ENCODE results near the gene REEP6. TPM values are rescaled to one million over a fixed set of nuclear protein-coding genes. Genes with fewer than 3 reads are reported as not detected.

Gene REEP6
- total and polyA plus RNA-seq, 2 donors (not counting 3 experiments of a cell fraction or from before 2014, with no cell fraction given), result 1.3 to 1.5 TPM

DNA sequence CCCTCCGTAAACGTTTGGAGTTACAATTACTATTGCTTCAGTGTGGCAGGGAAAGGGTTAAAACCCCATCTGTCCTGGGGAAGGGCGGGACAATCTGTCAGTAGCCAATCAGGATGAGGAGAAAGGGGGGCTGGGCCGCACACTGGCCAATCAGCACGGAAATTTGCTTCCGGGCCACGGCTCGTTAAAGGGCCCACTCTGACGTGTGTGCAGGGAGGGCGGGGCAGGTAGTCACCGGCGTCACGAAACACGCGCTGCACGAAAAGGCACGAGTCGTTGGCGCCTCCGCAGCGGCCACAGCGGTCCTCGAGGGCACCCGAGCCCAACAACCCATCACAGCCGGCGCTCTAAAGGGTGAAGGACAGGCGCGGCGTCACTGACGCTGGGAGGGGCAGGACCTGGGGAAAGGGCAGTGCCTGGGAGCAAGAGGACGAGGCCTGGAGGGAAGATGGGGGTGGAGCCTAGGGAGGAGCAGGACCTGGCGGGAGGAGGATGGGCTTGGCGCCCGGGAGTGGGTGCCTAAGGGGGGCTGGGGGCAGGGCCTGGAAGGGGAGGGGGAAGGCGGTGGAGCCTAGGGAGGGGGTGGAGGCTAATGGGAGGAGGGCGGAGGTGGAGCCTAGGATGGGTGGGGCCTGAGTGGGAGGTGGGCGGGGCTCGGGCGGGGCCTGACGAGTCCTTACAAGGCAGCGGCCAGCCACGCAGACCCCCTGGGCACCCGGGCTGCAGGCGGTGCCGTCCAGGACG is 17.0 kb downstream of the REEP6 start:
- H3K4me2 ChIP-seq (ENCODE audit: insufficient read depth, low read length), result peak overlapping the region; percentile 13
- H4K20me1 ChIP-seq (replicated peaks; ENCODE audit: control insufficient read depth, extremely low read depth, insufficient read depth, low read length), result no peaks in the 10 kb centered on the region
- H3K79me2 ChIP-seq (ENCODE audit: control insufficient read depth, insufficient read depth, low read length), result no peaks in the 10 kb centered on the region
- peak; percentile 96 for FAIRE-seq
- H3K27ac ChIP-seq (ENCODE audit: insufficient read depth, low read depth, low read length), result peak overlapping the region; percentile 4
- POLR2A ChIA-PET, result no interaction called here
- H3K9me3 ChIP-seq (replicated peaks; ENCODE audit: control insufficient read depth, insufficient read depth, low read length), result no peaks in the 10 kb centered on the region
- peak overlapping the region; percentile 93 for H2AFZ ChIP-seq (ENCODE audit: low read depth, low read length)
- peaks cover 7 to 12% of the 10 kb centered on the region in 2 experiments for H3K27me3 ChIP-seq (ENCODE audit: control insufficient read depth in 2 of 2, insufficient read depth in 2 of 2, low read length in 2 of 2)
- no peak for TF ChIP-seq MYC (IDR thresholded peaks at IDR 0.05; ENCODE audit: low read depth, low read length)
- TF ChIP-seq, protein P1, sequence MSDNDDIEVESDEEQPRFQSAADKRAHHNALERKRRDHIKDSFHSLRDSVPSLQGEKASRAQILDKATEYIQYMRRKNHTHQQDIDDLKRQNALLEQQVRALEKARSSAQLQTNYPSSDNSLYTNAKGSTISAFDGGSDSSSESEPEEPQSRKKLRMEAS (IDR thresholded peaks at IDR 0.05; ENCODE audit: insufficient read depth, insufficient read length), result peak; percentile 17
- peak; percentile 91 for DNase-seq (ENCODE audit: low read depth, low spot score)
- peak overlapping the region in 1 of 3 experiments; percentile 26 for H3K4me3 ChIP-seq (replicated peaks in 1 of 3; ENCODE audit: insufficient read depth in 1 of 3, low read depth in 1 of 3, low read length in 3 of 3)
- intact Hi-C loops (cut with micrococcal nuclease), result no loop called here
- H3K9ac ChIP-seq (replicated peaks; ENCODE audit: extremely low read depth, insufficient read depth, low read length), result no peak overlapping the region
- CTCF ChIA-PET, result interaction anchor here (0.8 to 1.1 kb wide), 2 partner anchors 17 to 42 kb away, joined by 3 to 6 read pairs; partner anchors contain the start of gene REEP6
- dilution Hi-C loops (cut with MboI; ENCODE audit: extremely low pct_ligation_motif_present, low sequenced_read_pairs), result no loop called here
- no peaks in the 10 kb centered on the region for H3K9me1 ChIP-seq (replicated peaks; ENCODE audit: control insufficient read depth, extremely low read depth, insufficient read depth, low read length)
- no peaks in the 10 kb centered on the region for H3K36me3 ChIP-seq (ENCODE audit: control insufficient read depth in 2 of 2, extremely low read depth in 1 of 2, insufficient read depth in 2 of 2, low read length in 2 of 2)
- BruUV-seq (replicated peaks), result no TSS peak
- H3K4me1 ChIP-seq (ENCODE audit: control insufficient read depth, extremely low read depth, insufficient read depth, low read length), result no peaks in the 10 kb centered on the region

DNA sequence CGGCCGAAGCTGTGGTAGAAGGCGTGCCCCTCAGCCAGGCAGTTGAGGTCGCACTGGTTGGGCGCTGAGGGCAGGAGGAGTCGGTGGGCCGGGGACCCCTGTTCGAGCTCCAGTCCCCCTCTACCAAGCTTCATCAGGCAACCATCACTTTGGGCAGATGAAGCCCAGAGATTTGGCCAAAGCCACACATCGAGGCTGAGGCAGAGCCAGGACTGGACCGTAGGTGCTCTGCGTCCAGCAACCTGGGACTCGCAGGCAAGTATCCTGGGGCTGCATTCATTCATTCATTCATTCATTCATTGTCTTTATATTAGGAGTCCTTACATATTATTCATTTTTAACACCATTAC is 17.5 kb downstream of the REEP6 start:
- Histone ChIP-seq H3K9ac (replicated peaks; ENCODE audit: extremely low read depth, insufficient read depth, low read length) (no peak overlapping the region), H3K4me3 (replicated peaks in 1 of 3; ENCODE audit: insufficient read depth in 1 of 3, low read depth in 1 of 3, low read length in 3 of 3) (no peak overlapping the region), H3K9me3 (replicated peaks; ENCODE audit: control insufficient read depth, insufficient read depth, low read length) (no peaks in the 10 kb centered on the region), H3K4me2 (ENCODE audit: insufficient read depth, low read length) (no peak overlapping the region), H3K4me1 (ENCODE audit: control insufficient read depth, extremely low read depth, insufficient read depth, low read length) (no peaks in the 10 kb centered on the region), H3K36me3 (ENCODE audit: control insufficient read depth in 2 of 2, extremely low read depth in 1 of 2, insufficient read depth in 2 of 2, low read length in 2 of 2) (no peaks in the 10 kb centered on the region), H4K20me1 (replicated peaks; ENCODE audit: control insufficient read depth, extremely low read depth, insufficient read depth, low read length) (no peaks in the 10 kb centered on the region), H2AFZ (ENCODE audit: low read depth, low read length) (peak overlapping the region; percentile 49), H3K9me1 (replicated peaks; ENCODE audit: control insufficient read depth, extremely low read depth, insufficient read depth, low read length) (no peaks in the 10 kb centered on the region), H3K27me3 (ENCODE audit: control insufficient read depth in 2 of 2, insufficient read depth in 2 of 2, low read length in 2 of 2) (peaks cover 7 to 12% of the 10 kb centered on the region in 2 experiments), H3K79me2 (ENCODE audit: control insufficient read depth, insufficient read depth, low read length) (no peaks in the 10 kb centered on the region), H3K27ac (ENCODE audit: insufficient read depth, low read depth, low read length) (no peak overlapping the region)
- no peak for DNase-seq (ENCODE audit: low read depth, low spot score)
- TF ChIP-seq FOS (IDR thresholded peaks at IDR 0.05; ENCODE audit: borderline replicate concordance, insufficient read depth, low read length) (no peak), POLR2A (IDR thresholded peaks at IDR 0.05; ENCODE audit: low read depth, low read length) (no peak), JUN (IDR thresholded peaks at IDR 0.05; ENCODE audit: borderline replicate concordance, insufficient read depth, insufficient read length, low read depth) (no peak), MYC (IDR thresholded peaks at IDR 0.05; ENCODE audit: low read depth, low read length) (no peak), EZH2 (IDR thresholded peaks at IDR 0.05; ENCODE audit: borderline replicate concordance, low read depth, low read length, severe bottlenecking) (no peak), GATA2 (IDR thresholded peaks at IDR 0.05; ENCODE audit: insufficient read depth, insufficient read length, low read depth, low read length) (no peak), POLR2AphosphoS5 (IDR thresholded peaks at IDR 0.05; ENCODE audit: insufficient read depth, low read depth, low read length) (no peak)
- TF ChIP-seq, protein P2, sequence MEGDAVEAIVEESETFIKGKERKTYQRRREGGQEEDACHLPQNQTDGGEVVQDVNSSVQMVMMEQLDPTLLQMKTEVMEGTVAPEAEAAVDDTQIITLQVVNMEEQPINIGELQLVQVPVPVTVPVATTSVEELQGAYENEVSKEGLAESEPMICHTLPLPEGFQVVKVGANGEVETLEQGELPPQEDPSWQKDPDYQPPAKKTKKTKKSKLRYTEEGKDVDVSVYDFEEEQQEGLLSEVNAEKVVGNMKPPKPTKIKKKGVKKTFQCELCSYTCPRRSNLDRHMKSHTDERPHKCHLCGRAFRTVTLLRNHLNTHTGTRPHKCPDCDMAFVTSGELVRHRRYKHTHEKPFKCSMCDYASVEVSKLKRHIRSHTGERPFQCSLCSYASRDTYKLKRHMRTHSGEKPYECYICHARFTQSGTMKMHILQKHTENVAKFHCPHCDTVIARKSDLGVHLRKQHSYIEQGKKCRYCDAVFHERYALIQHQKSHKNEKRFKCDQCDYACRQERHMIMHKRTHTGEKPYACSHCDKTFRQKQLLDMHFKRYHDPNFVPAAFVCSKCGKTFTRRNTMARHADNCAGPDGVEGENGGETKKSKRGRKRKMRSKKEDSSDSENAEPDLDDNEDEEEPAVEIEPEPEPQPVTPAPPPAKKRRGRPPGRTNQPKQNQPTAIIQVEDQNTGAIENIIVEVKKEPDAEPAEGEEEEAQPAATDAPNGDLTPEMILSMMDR (IDR thresholded peaks at IDR 0.05; ENCODE audit: extremely low read depth in 1 of 2, insufficient read depth in 1 of 2, low read depth in 1 of 2, low read length in 2 of 2), result no peak
- TF ChIP-seq, protein P1 (IDR thresholded peaks at IDR 0.05; ENCODE audit: insufficient read depth, insufficient read length), result no peak
- BruUV-seq (replicated peaks), result no TSS peak
- CTCF ChIA-PET, result interaction anchor here (0.8 to 1.1 kb wide), 2 partner anchors 17 to 42 kb away, joined by 3 to 6 read pairs; partner anchors contain the start of gene REEP6
- POLR2A ChIA-PET, result no interaction called here
- FAIRE-seq, result no peak
- intact Hi-C loops (cut with micrococcal nuclease), result no loop called here
- dilution Hi-C loops (cut with MboI; ENCODE audit: extremely low pct_ligation_motif_present, low sequenced_read_pairs), result no loop called here
